ENCODE results near the gene PLEKHA7.
"Not testable (repeated sequence)": the region's sequence is repeated elsewhere in the genome, so short reads cannot be mapped to it uniquely, and the experiment has no call there.

The PLEKHA7 gene, protein sequence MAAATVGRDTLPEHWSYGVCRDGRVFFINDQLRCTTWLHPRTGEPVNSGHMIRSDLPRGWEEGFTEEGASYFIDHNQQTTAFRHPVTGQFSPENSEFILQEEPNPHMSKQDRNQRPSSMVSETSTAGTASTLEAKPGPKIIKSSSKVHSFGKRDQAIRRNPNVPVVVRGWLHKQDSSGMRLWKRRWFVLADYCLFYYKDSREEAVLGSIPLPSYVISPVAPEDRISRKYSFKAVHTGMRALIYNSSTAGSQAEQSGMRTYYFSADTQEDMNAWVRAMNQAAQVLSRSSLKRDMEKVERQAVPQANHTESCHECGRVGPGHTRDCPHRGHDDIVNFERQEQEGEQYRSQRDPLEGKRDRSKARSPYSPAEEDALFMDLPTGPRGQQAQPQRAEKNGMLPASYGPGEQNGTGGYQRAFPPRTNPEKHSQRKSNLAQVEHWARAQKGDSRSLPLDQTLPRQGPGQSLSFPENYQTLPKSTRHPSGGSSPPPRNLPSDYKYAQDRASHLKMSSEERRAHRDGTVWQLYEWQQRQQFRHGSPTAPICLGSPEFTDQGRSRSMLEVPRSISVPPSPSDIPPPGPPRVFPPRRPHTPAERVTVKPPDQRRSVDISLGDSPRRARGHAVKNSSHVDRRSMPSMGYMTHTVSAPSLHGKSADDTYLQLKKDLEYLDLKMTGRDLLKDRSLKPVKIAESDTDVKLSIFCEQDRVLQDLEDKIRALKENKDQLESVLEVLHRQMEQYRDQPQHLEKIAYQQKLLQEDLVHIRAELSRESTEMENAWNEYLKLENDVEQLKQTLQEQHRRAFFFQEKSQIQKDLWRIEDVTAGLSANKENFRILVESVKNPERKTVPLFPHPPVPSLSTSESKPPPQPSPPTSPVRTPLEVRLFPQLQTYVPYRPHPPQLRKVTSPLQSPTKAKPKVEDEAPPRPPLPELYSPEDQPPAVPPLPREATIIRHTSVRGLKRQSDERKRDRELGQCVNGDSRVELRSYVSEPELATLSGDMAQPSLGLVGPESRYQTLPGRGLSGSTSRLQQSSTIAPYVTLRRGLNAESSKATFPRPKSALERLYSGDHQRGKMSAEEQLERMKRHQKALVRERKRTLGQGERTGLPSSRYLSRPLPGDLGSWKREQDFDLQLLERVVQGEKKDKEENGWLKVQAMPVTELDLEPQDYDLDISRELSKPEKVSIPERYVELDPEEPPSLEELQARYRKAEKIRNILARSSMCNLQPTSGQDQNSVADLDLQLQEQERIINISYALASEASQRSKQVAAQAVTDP

DNA sequence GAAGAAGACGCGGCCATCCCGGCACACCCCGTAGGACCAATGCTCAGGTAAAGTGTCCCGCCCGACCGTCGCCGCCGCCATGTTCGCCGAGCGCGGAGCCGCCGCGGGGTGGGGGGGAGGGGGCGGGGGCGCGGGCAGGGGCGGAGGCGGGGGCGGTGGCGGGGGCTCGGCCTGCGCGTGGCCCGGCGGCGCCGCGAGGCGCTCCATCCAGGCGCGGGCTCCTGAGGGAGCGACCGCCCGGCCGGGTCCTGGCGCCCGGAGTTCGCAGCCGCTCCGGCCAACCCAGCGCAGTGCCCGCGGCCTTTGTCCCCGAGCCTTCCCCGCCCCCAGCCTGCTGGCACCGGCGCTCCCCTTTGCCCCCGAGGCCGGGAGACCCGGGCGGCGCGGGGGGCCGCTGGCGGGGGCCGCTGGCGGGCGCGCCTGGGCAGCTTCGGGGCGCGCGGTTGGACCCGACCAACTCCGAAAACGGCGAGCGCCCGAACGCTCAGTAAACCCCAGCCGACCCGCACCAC lies at the start of gene PLEKHA7:
TSS of gene PLEKHA7 (minus strand) at position 94 of the 512 bp plus-strand sequence. CDS start at position 81, 13 bp downstream.
- no peak for DNase-seq (ENCODE audit: low read depth)

DNA sequence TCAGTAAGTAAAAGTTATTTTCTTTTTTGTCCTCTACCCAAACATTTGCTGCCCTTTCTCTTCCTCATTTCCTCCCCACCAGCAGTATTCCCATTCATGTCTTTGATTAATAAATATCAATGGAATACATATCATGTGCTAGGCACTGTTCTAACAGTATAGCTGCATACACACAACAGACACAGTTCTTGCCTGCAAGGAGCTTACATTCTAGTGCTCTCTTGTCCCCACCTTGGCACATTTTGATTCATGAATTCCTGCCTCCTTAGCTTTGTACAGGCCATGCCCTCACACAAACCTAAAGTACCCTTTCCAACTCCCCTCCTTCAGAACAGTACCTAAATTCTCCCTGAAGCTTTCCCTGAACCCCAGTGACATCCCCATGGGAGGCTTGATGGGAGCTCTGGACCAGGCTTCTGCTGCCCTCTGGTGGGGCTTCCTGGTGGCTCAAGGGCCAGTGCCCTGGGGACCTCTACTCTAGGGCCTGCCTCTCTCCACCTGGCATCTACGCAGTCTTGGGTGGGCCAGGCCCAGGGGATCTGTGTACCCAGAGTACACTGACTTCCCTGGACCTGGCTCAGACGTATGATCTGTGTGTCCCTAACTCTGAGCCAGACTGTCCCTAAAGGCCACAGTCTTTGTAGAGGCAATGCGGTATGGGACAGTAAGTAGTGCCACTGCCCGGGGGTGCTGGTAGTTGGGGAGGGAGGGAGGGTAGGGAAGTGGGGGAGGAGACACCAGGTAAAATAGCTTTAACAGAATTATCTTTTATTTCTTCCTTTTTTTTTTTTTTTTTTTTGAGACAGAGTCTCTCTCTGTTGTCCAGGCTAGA lies 49.2 kb upstream of the PLEKHA7 start:
- DNase-seq (ENCODE audit: low read depth): no peak

DNA sequence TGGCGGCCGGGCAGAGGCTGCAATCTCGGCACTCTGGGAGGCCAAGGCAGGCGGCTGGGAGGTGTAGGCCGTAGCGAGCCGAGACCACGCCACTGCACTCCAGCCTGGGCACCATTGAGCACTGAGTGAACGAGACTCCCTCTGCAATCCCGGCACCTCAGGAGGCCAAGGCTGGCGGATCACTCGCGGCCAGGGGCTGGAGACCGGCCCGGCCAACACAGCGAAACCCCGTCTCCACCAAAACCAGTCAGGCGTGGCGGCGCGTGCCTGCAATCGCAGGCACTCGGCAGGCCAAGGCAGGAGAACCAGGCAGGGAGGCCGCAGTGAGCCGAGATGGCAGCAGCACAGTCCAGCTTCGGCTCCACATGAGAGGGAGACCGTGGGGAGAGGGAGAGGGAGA lies 36.9 kb upstream of the PLEKHA7 start:
- not testable (repeated sequence) for DNase-seq (ENCODE audit: low read depth)

DNA sequence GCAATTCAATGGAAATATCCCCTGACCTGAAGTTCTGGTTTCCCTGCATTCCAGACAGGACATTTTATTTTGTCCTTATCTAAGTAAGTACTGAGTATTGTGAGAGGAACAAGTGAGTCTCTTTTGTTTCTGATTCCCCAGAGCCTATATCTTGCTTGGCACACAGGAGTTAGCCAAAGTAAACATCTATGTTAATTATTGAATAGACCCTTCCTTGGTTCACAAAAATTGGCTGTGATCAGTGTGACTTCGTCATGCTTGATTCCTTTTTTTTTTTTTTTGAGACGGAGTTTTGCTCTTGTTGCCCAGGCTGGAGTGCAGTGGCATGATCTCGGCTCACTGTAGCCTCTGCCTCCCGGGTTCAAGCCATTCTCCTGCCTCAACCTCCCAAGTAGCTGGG lies 34.3 kb upstream of the PLEKHA7 start:
- DNase-seq (ENCODE audit: low read depth): not testable (repeated sequence)

DNA sequence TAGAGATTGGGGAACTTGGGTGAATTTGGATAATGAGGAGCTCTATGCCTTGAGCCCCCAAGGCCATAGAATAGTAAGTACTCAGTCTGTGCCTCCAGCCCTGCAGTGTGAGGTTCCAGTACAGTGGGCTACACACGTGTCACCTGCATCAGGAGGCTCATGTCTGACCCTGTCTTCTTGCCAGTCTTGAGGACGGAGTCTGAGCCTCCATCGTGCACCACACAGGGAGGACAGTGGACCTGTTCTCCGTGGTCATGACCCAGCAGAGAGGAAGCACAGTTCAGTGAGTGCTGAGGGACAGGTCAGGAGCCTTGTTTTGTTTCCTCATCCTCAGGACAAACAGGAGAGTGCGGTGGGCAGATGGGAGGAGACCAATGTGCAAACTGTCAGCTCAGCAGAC lies 32.5 kb upstream of the PLEKHA7 start:
- DNase-seq (ENCODE audit: low read depth): no peak

DNA sequence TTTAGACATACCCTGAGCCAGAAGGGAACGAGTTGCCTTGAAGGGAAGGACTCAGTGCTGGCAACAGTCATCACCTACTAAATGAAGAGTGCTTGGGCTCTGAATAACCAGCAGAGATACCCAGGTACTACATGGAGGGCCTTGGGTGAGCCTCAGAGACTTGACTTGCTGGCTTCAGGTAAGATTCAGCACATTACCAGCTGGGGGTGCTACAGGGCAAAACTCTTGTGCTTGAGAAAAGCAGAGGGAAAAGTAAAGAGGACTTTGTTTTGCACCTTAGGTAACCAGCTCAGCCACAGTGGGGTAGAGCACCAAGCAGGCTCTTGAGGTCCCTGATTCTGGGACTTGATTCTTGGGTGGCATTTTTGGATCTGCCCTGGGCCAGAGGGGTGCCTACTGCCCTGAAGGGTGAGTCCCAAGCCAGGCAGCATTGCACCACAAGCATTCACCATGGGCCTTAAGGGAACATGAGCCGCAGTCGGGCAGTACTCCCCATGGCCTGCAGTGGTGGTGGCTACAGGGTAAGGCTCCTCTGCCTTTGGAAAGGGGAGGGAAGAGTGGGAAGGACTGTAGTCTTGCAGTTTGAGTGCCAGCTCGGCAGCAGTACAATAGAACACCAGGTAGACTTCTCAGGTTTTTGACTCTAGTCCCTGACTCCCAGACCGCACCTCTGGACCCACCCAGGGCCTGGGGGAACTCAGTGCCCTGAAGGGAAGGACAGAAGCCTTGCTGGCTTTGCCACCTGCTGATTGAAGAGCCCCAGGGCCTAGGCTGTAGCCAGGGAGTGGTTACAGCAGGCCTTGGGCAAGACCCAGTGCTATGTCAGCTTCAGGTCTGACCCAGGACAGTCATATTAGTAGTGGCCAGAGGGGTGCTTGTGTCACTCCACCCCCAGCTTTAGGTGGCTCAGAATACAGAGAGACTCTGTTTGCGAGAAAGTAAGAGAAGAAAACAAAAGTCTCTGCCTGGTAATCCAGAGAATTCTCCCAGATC lies 22.7 kb upstream of the PLEKHA7 start:
- no peak for DNase-seq (ENCODE audit: low read depth)

DNA sequence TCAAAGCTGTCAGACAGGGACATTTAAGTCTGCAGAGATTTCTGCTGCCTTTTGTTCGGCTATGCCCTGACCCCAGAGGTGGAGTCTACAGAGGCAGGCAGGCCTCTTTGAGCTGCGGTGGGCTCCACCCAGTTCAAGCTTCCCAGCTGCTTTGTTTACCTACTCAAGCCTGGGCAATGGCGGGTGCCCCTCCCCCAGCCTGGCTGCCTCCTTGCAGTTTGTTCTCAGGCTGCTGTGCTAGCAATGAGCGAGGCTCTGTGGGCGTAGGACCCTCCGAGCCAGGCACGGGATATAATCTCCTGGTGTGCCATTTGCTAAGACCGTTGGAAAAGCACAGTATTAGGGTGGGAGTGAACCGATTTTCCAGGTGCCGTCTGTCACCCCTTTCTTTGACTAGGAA lies 19.8 kb upstream of the PLEKHA7 start:
- DNase-seq (ENCODE audit: low read depth): not testable (repeated sequence)

DNA sequence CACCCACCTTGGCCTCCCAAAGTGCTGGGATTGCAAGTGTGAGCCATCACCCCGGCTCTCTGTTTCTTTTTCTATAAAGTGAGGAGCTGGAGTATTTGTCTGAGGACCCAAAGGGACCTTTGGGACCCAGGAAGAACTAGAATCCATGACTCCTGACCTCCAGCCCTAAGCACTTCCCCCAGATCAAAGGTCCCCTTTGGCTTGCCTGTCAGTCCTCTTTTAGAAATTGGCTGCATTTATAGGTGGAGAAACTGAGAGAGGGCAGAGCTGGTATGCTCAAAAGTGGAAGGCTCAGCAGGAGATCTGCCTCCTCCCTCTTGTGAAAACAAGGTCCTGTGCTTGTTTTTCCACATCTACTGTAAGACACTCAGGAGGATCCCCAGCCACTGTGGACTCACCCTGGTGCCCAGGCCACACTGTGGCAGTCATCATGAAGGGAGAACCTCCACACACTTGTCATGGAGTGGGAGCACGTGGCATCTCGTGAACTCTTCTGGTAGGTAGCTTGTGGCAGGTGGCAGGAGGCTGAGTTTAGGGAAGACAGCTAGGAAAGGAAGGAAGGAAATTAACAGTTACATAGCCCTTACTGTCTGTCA lies 12.4 kb upstream of the PLEKHA7 start:
- DNase-seq (ENCODE audit: low read depth): no peak

DNA sequence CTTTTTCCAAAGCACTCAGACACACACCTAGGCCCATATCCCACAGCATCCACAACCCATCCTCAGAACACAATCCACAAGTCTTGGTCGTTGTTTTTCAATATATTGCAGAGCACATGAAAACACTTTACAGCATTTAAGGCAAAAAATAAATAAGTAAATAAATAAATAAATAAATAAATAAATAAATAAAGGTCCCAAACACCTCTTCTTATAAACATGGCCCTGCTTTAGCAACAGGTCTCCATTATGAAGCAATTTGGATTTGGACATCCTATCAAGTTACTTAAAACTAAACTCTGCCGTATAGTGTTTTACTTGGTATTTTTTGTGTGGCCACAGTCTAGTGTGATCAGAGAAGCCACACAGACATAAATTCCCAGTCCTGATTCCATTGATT lies 10.7 kb upstream of the PLEKHA7 start:
- no peak for DNase-seq (ENCODE audit: low read depth)

DNA sequence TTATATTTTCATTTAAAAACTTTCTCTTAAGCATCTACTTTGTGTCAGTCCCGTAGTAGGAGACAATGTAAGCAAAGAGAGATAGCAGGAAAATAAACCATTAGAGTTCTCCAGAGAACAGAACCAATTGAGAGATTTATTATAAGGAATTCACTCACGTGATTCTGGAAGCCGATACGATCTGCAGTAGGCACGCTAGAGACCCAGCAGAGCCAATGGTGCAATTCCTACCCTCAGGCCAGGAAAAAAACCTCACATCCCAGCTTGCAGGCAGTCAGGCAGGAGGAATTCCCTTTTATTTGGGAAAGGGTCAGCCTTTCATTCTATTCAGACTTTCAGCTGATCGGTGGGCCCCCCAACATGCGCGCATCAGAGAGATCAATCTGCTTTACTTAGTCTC lies 7.3 kb upstream of the PLEKHA7 start:
- DNase-seq (ENCODE audit: low read depth): no peak

DNA sequence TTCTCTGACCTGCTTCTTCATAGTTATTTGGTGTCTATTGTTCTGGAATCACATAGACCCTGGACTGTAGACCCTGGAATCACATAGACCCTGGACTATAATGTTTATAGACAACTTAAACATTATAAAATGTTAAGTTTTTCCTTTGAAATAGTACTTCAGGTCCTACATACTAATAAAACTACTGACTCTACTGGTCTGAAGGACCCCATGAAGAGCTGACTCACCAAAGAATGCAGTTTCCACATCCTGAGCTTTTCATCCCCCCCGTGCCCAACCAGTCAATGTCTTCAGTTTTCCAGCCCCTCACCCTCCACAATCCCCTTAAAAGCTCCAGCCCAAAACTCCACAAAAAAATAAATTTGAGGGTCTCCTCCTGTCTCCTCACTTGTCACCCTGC lies 6.6 kb upstream of the PLEKHA7 start:
- no peak for DNase-seq (ENCODE audit: low read depth)

DNA sequence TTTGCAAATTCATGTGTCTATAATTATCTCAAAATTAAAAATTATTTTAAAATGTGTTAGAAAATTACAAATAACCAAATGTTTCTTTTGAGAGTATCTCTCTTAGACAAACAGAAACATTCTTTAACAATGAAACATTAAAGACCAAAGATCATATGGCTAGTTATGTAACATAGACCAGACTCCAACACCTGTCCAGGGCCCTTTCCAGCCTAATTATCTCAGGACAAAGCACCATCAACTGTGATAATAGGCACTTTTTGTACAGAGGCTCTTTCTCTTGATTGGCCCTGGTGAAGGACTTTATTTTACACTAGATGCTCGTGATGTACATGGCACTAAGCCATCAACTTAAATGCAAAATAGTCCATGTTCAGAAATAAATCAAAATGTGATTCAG lies 5.0 kb upstream of the PLEKHA7 start:
- no peak for DNase-seq (ENCODE audit: low read depth)

DNA sequence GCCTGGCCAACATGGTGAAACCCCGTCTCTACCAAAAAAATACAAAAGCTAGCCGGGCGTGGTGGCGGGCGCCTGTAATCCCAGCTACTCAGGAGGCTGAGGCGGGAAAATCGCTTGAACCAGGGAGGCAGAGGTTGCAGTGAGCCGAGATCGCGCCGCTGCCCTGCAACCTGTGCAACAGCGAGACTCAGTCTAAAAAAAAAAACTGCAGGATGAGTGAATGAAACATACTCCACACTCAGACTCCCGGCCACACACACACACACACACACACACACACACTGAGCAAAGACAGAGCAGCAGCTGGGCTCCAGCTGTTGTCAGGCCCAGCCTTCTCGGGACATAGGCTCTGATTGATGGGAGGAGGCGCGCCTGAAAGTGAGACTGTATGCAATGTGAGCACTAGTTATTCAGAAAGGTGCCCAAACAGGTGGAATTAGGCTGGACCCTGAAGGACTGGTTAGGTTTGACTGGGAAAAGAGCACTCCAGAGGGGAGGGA lies 1.5 kb upstream of the PLEKHA7 start:
- DNase-seq (ENCODE audit: low read depth): no peak

DNA sequence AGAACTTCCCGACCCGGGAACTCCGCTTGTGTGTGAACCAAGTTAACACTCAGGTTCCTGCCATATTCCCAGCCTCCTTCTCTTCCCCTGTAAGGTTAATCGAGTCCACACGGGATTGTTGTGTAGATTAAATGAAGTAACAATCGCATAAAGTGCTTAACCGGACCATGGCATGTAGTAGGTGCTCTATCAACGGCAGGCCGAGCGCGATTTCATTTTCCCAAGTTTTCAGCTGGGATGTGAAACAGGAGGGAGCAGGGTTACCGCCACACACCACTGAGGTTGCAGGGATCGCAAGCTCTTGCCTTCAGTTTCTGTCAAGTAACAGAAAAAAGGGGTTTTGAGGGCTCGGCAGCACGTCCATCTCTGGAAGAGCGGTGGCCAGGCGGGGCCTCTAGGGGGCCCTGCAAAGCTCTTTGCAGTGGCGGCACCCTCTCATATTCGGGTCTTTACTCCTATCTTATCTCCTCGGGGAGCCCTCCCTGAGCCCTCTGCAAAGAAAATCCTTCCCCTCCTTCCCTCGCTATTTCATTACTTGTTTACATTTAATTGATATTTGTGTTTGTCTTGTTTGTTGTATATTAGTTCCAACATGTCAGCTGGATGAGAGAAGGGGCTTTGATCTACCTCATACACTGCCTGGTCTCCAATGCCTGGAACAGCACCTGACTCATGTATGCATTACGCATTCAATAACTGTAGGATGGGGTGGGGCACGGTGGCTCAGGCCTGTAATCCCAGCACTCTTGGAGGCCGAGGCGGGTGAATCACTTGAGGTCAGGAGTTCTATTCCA lies 816 bp upstream of the PLEKHA7 start:
- no peak for DNase-seq (ENCODE audit: low read depth)

DNA sequence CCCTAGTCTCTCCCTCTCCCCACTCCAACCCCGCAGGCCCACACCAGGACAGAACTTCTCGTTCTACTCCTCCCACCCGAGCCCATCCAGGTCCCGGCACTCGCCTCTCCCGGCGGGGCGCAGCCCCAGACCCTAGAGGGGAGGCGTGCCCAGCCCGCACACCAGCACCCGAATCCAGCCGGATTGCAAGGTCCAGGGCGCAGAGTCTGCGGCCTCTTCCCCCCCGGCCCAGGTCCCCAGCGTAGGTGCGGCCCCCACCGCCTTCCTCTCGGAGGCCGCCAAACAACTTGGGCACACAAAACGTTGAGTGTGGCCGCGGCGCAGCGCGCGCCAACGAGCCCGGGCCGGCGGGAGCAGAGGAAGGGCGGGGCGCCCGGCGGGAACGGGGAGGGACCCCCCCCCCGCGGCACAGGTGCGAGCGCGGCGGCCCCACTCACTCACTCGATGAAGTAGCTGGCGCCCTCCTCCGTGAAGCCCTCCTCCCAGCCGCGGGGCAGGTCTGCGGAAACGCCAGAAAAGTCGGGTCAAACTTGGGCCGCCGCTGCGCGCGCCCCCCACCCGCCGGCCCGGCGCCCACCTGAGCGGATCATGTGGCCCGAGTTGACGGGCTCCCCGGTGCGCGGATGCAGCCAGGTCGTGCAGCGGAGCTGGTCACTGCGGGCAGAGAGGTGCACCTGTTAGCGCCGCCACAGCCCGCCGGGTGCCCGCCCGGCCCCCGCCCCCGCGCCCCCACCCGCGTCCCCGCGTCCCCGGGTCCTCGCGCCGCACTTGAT lies 480 bp downstream of the PLEKHA7 start:
- no peak for DNase-seq (ENCODE audit: low read depth)

DNA sequence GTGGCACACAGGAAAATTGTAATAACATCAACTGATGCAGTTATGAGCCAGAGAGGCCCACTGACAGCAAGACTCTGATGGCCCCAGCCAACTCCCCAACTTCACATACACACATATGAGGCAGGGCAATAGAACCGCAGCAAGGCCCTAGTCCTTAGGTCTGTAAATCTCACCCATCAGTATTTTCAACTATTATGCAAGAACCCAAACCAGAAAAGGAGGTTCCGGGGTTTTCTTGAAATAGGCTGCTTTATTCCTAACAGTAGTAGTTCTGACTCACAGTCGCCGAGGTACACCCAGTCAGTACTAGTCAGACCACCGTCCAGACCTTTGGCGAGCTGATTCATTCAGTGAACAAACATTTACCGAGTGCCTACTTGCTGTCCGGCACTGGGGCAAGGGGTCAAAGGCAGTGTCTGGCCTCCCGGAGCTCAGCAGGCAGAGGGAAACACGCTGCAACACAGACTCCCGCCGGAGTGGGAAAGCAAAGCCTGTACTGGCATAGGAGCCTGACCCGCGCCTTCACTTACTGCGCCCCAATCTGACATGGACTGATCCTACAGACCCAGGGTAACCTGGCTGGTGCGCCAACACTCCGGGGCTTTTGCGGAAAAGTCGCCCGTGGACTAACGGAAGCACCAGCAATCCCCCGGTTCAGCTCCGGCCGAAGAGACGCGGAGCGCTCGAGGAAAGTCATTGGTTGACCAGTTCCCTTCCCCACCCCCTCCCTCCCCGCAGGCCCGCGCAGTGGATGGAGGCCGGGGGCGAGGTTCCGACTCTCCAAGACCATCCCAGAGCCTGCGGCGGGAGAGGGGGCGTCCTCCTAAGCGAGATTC lies 1.3 kb downstream of the PLEKHA7 start:
- DNase-seq (ENCODE audit: low read depth): peak; percentile 66

DNA sequence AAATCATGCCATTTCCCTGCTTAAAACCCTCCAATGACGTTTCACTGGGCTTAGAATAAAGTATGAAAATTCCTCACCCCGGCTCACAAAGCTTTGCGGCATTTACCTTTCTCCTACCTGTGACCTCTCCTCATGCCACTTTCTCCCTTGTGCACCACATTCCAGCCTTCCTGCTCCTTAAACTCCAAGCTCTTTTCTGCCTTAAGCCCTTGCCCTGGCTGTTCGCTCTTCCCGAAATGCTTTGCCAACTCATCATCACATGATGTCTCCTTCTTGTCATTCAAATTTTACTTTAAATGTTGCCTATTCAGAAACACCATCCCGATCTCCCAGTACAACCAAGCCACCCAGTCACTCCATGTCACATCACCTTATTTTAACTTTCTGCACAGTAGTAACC lies 2.0 kb downstream of the PLEKHA7 start:
- DNase-seq (ENCODE audit: low read depth): no peak

Data from stromal cell of bone marrow (primary cell).